PC-9 (cell line): ENCODE data around the gene HSP90AB1. TPM values are rescaled to one million over a fixed set of nuclear protein-coding genes. Genes with fewer than 3 reads are reported as not detected.

Source experiments
- BruUV-seq: library from RNA; stranded (reverse); fragments of 400-500 nt; replicated peaks from 2 replicates; lab custom pipeline; 2021; lab: Mats Ljungman, UMichigan
- CTCF ChIA-PET: fragments of 300-600 bp; sonication (Branson Sonifier 250); formaldehyde crosslinking; loops from one replicate; lab custom pipeline; 2022; ENCODE audit warnings: antibody characterized with exemption; lab: Charles Lee
- POLR2A ChIA-PET: fragments of 300-600 bp; sonication (Branson Sonifier 250); formaldehyde crosslinking; loops from one replicate; lab custom pipeline; 2022; ENCODE audit warnings: antibody characterized with exemption; ENCODE audit not compliant: unreplicated experiment; lab: Charles Lee
- DNase-seq, 2 experiments: peaks; one replicate each; pipeline versions ENCODE4 v3.0.0 to v3.0.0-alpha.2; 2015 to 2022; ENCODE audit warnings: mixed read lengths in 1 of 2
- H2AFZ ChIP-seq: fragments of 200-600 bp; sonication (generic); 2 replicates; pipeline ENCODE4 v1.8.1; 2017; ENCODE audit warnings: antibody characterized with exemption
- H3F3A ChIP-seq: fragments of 200-600 bp; sonication (generic); 2 replicates; pipeline ENCODE4 v1.8.1; 2017; ENCODE audit warnings: antibody characterized with exemption, mild to moderate bottlenecking, low read depth; ENCODE audit not compliant: insufficient read depth
- H3K27ac ChIP-seq: fragments of 200-600 bp; sonication (generic); 2 replicates; pipeline ENCODE4 v1.6.1; 2016; ENCODE audit warnings: mixed run types
- H3K27me3 ChIP-seq: fragments of 200-600 bp; sonication (generic); 2 replicates; pipeline ENCODE4 v1.6.1; 2016; ENCODE audit warnings: low read depth, mixed run types; ENCODE audit not compliant: insufficient read depth
- H3K36me3 ChIP-seq: fragments of 200-600 bp; sonication (generic); 2 replicates; pipeline ENCODE4 v1.6.1; 2016; ENCODE audit warnings: low read depth, mixed run types
- H3K4me1 ChIP-seq: fragments of 200-600 bp; sonication (generic); replicated peaks from 2 replicates; pipeline ENCODE4 v1.6.1; 2016; ENCODE audit warnings: mixed run types; ENCODE audit not compliant: insufficient read depth
- H3K4me2 ChIP-seq: fragments of 200-600 bp; sonication (generic); 2 replicates; pipeline ENCODE4 v1.6.1; 2017; ENCODE audit warnings: mixed run types
- H3K4me3 ChIP-seq: fragments of 200-600 bp; sonication (generic); 2 replicates; pipeline ENCODE4 v1.6.1; 2016; ENCODE audit warnings: mixed run types
- H3K79me2 ChIP-seq: fragments of 200-600 bp; sonication (generic); 2 replicates; pipeline ENCODE4 v1.6.1; 2017; ENCODE audit warnings: low read depth, mixed run types
- H3K9me2 ChIP-seq: fragments of 200-600 bp; sonication (generic); 2 replicates; pipeline ENCODE4 v1.8.1; 2017; ENCODE audit warnings: mild to moderate bottlenecking; ENCODE audit not compliant: insufficient read depth
- H3K9me3 ChIP-seq: fragments of 200-600 bp; sonication (generic); 2 replicates; pipeline ENCODE4 v1.8.1; 2016; ENCODE audit warnings: low read depth; ENCODE audit not compliant: insufficient read depth
- H4K20me1 ChIP-seq: fragments of 200-600 bp; sonication (generic); 2 replicates; pipeline ENCODE4 v1.8.1; 2017; ENCODE audit not compliant: insufficient read depth
- CTCF ChIP-seq: fragments of 200-600 bp; sonication (generic); conservative IDR thresholded peaks from 2 replicates; pipeline ENCODE4 v1.6.1; 2017; ENCODE audit warnings: mixed run types, antibody characterized with exemption, mild to moderate bottlenecking, moderate library complexity
- EZH2 ChIP-seq: fragments of 200-600 bp; sonication (generic); IDR thresholded peaks from 2 replicates; pipeline ENCODE4 v1.8.0; 2017; ENCODE audit warnings: antibody characterized with exemption, low read depth
- intact Hi-C: fragments of 100-400 bp; cut with micrococcal nuclease; formaldehyde crosslinking; loops from one replicate; pipeline ENCODE4 v1.10.0; 2022; ENCODE audit not compliant: unreplicated experiment
- total RNA-seq: library from RNA; stranded (reverse); gene quantifications from 2 replicates; pipeline ENCODE4 v1.2.3, GENCODE V29; 2021

HSP90AB1 gene
- total RNA-seq, 1 experiment from 2014 or later, result 1,136 TPM

- intact Hi-C loops, result no loop called here
- no peak overlapping the region for H3K27ac ChIP-seq
- H3K4me1 ChIP-seq, result no peaks in the 10 kb centered on the region
- H3K9me3 ChIP-seq, result no peaks in the 10 kb centered on the region
- no peaks in the 10 kb centered on the region for H3K79me2 ChIP-seq
- no peak for TF ChIP-seq CTCF
- no peak for TF ChIP-seq EZH2
- CTCF ChIA-PET, result no interaction called here
- peaks cover 3% of the 10 kb centered on the region; the same call in 1 of the 2 replicates for H3K27me3 ChIP-seq
- BruUV-seq, result no TSS peak
- no peak for DNase-seq
- no peak overlapping the region for H2AFZ ChIP-seq
- H3K4me2 ChIP-seq, result no peak overlapping the region
- no peaks in the 10 kb centered on the region for H3K9me2 ChIP-seq
- POLR2A ChIA-PET, result no interaction called here
- no peaks in the 10 kb centered on the region for H3K36me3 ChIP-seq
- no peaks in the 10 kb centered on the region for H3F3A ChIP-seq
- no peaks in the 10 kb centered on the region for H4K20me1 ChIP-seq
- no peak overlapping the region for H3K4me3 ChIP-seq
Measured at GRCh38 chr6:44275271-44275748, 28.4 kb downstream of the HSP90AB1 start.

- Histone ChIP-seq H3K4me2 (no peak overlapping the region), H3K79me2 (no peaks in the 10 kb centered on the region), H3K9me3 (no peaks in the 10 kb centered on the region), H3K27ac (no peak overlapping the region), H3K36me3 (no peaks in the 10 kb centered on the region), H4K20me1 (no peaks in the 10 kb centered on the region), H3K4me1 (no peaks in the 10 kb centered on the region), H3F3A (no peaks in the 10 kb centered on the region), H3K4me3 (no peak overlapping the region), H3K9me2 (no peaks in the 10 kb centered on the region), H3K27me3 (peaks cover 10% of the 10 kb centered on the region), H2AFZ (no peak overlapping the region)
- intact Hi-C loops, result no loop called here
- ChIA-PET CTCF (interaction anchor here (0.6 kb wide), 1 partner anchor 159 kb away, joined by 3 read pairs; no protein-coding TSS in a partner anchor), POLR2A (no interaction called here)
- BruUV-seq, result no TSS peak
- TF ChIP-seq CTCF (no peak), EZH2 (no peak)
- no peak for DNase-seq
Measured at GRCh38 chr6:44275749-44276648, 29.1 kb downstream of the HSP90AB1 start.

- no TSS peak for BruUV-seq
- H3K9me2 ChIP-seq, result no peaks in the 10 kb centered on the region
- H3K4me3 ChIP-seq, result no peak overlapping the region
- H3K9me3 ChIP-seq, result no peaks in the 10 kb centered on the region
- intact Hi-C loops, result no loop called here
- peaks cover 19% of the 10 kb centered on the region for H3K27me3 ChIP-seq
- no peaks in the 10 kb centered on the region for H4K20me1 ChIP-seq
- no peak for DNase-seq
- ChIA-PET CTCF (no interaction called here), POLR2A (no interaction called here)
- no peak overlapping the region for H3K4me2 ChIP-seq
- TF ChIP-seq CTCF, result no peak
- no peak for TF ChIP-seq EZH2
- H2AFZ ChIP-seq, result no peak overlapping the region
- no peak overlapping the region for H3K27ac ChIP-seq
- H3K4me1 ChIP-seq, result no peaks in the 10 kb centered on the region
- no peaks in the 10 kb centered on the region for H3K79me2 ChIP-seq
- no peaks in the 10 kb centered on the region for H3F3A ChIP-seq
- H3K36me3 ChIP-seq, result no peaks in the 10 kb centered on the region
Measured at GRCh38 chr6:44276667-44277640, 30.1 kb downstream of the HSP90AB1 start.
